ENCODE measurements around the gene RPS24.
A peak's percentile ranks its signal among the peaks of the same experiment; 100 is the strongest.

The RPS24 gene

GRCh38 chr10:78028438-78029268, 5.0 kb upstream of the RPS24 start:
- DNase-seq (ENCODE audit: low read depth in 2 of 2) = peak in 1 of 2 donors; percentile 2

- peak; percentile 77 for DNase-seq (ENCODE audit: low read depth in 2 of 2)
These were observed 4.1 kb upstream of the RPS24 start, which contains the start of gene POLR3A for GRCh38 chr10:78029269-78030226. POLR3A (minus strand) TSS chr10:78029515; CDS start chr10:78029407, 108 bp downstream.

- no peak for DNase-seq (ENCODE audit: low read depth in 2 of 2)
These were observed 351 bp upstream of the RPS24 start for GRCh38 chr10:78033387-78033636.

- no peak for DNase-seq (ENCODE audit: low read depth in 2 of 2)
These were observed 1.4 kb downstream of the RPS24 start for GRCh38 chr10:78035025-78035424.

- no peak for DNase-seq (ENCODE audit: low read depth in 2 of 2)
These were observed 1.8 kb downstream of the RPS24 start for GRCh38 chr10:78035437-78035836.

- no peak for DNase-seq (ENCODE audit: low read depth in 2 of 2)
These were observed 2.4 kb downstream of the RPS24 start for GRCh38 chr10:78035933-78036583.

GRCh38 chr10:78038105-78038504, 4.4 kb downstream of the RPS24 start:
- no peak for DNase-seq (ENCODE audit: low read depth in 2 of 2)

- DNase-seq (ENCODE audit: low read depth in 2 of 2) = no peak
These were observed 5.3 kb downstream of the RPS24 start for GRCh38 chr10:78038791-78039547.

- no peak for DNase-seq (ENCODE audit: low read depth in 2 of 2)
These were observed 6.1 kb downstream of the RPS24 start for GRCh38 chr10:78039743-78040142.

- DNase-seq (ENCODE audit: low read depth in 2 of 2) = no peak
These were observed 7.8 kb downstream of the RPS24 start for GRCh38 chr10:78041170-78042057.

GRCh38 chr10:78042058-78042751, 8.5 kb downstream of the RPS24 start:
- no peak for DNase-seq (ENCODE audit: low read depth in 2 of 2)

- no peak for DNase-seq (ENCODE audit: low read depth in 2 of 2)
These were observed 9.1 kb downstream of the RPS24 start for GRCh38 chr10:78042752-78043104.

GRCh38 chr10:78044179-78044578, 10.5 kb downstream of the RPS24 start:
- no peak for DNase-seq (ENCODE audit: low read depth in 2 of 2)

- DNase-seq (ENCODE audit: low read depth in 2 of 2) = no peak
These were observed 11.0 kb downstream of the RPS24 start for GRCh38 chr10:78044699-78045098.

GRCh38 chr10:78045237-78045636, 11.6 kb downstream of the RPS24 start:
- DNase-seq (ENCODE audit: low read depth in 2 of 2) = no peak

- DNase-seq (ENCODE audit: low read depth in 2 of 2) = no peak
These were observed 12.2 kb downstream of the RPS24 start for GRCh38 chr10:78045856-78046255.

GRCh38 chr10:78046711-78047269, 13.1 kb downstream of the RPS24 start:
- no peak for DNase-seq (ENCODE audit: low read depth in 2 of 2)

- peak; percentile 64 to 78 for DNase-seq (ENCODE audit: low read depth in 2 of 2)
These were observed 13.7 kb downstream of the RPS24 start for GRCh38 chr10:78047314-78047891.

GRCh38 chr10:78049851-78050250, 16.2 kb downstream of the RPS24 start:
- DNase-seq (ENCODE audit: low read depth in 2 of 2) = no peak

Measured in stimulated activated CD8-positive, alpha-beta memory T cell treated with anti-CD3 and anti-CD28 coated beads, Interleukin-7, amount 100 ng/mL, for 1 hour (primary cell).